K562 (cell line): Measurements from ENCODE around the gene TMEM234. TPM values are rescaled to one million over a fixed set of nuclear protein-coding genes. Genes with fewer than 3 reads are reported as not detected.
A peak's percentile ranks its signal among the peaks of the same experiment; 100 is the strongest.

ENCODE experiments used
- CHD2 ChIP-seq: IDR thresholded peaks from 2 replicates; pipeline ENCODE4 v1.6.1; 2011; ENCODE audit warnings: low read depth, low read length
- LCOR ChIP-seq: sonication (generic); formaldehyde crosslinking; IDR thresholded peaks from 2 replicates; pipeline ENCODE4 v1.8.0; 2022; ENCODE audit warnings: mild to moderate bottlenecking, missing genetic modification reagents
- NFXL1 ChIP-seq: fragments of 450-650 bp; formaldehyde crosslinking; IDR thresholded peaks from 2 replicates; pipeline ENCODE4 v1.4.0; 2021; ENCODE audit warnings: mild to moderate bottlenecking
- NFYB ChIP-seq: IDR thresholded peaks from 2 replicates; pipeline ENCODE4 v1.6.1; 2011; ENCODE audit warnings: mild to moderate bottlenecking, moderate library complexity; ENCODE audit not compliant: insufficient read length; ENCODE audit errors: extremely low read depth
- NR0B1 ChIP-seq: fragments of 450-650 bp; IDR thresholded peaks from one replicate; pipeline ENCODE4 v1.6.1; 2018; ENCODE audit warnings: mild to moderate bottlenecking, moderate library complexity; ENCODE audit not compliant: partially characterized antibody
- NRF1 ChIP-seq, 2 experiments: fragments of 450-650 bp; IDR thresholded peaks in 1 of 2; conservative IDR thresholded peaks in 1 of 2; 2 replicates each; pipeline ENCODE4 v1.6.1; 2014; ENCODE audit warnings: mild to moderate bottlenecking in 2 of 2
- PHTF2 ChIP-seq: fragments of 250-450 bp; sonication (Bioruptor Pico); IDR thresholded peaks from 2 replicates; pipeline ENCODE4 v1.5.0; 2021; ENCODE audit warnings: mild to moderate bottlenecking
- RCOR1 ChIP-seq, 2 experiments: IDR thresholded peaks; 2 replicates each; pipeline ENCODE4 v1.6.1; 2012; ENCODE audit warnings: low read depth in 2 of 2, low read length in 2 of 2, borderline replicate concordance in 1 of 2, improper control_type of control experiment in 1 of 2
- SAP30 ChIP-seq: fragments of 200-600 bp; sonication (generic); IDR thresholded peaks from 2 replicates; pipeline ENCODE4 v1.6.1; 2012; ENCODE audit warnings: borderline replicate concordance, low read depth, mild to moderate bottlenecking, moderate library complexity, low read length, control low read depth, inconsistent platforms; ENCODE audit not compliant: insufficient read depth, poor library complexity, severe bottlenecking
- TFAP4 ChIP-seq: sonication (generic); formaldehyde crosslinking; IDR thresholded peaks from 2 replicates; pipeline ENCODE4 v1.8.0; 2022; ENCODE audit warnings: missing genetic modification reagents, mild to moderate bottlenecking, moderate library complexity, borderline replicate concordance
- ZNF75A ChIP-seq: fragments of 450-650 bp; formaldehyde crosslinking; IDR thresholded peaks from 2 replicates; pipeline ENCODE4 v1.4.0; 2020; ENCODE audit warnings: mild to moderate bottlenecking
- polyA plus RNA-seq, 8 experiments: library from polyadenylated mRNA; depleted of rRNA in 4 of 8; stranded (reverse) in 5 of 8; unstranded in 3 of 8; fragments of >200 nt; fragmentation: Nextera tagmentation in 2 of 8; fragmentation: Illumina TruSeq in 1 of 8; extraction: Ambion mirVana in 2 of 8; extraction: Trizol in 1 of 8; gene quantifications; 2 replicates each; pipeline versions ENCODE4 v1.2.1 to v1.2.3, GENCODE V29; 2011 to 2014; ENCODE audit warnings: inconsistent platforms in 1 of 8, missing spikeins in 1 of 8
- total RNA-seq, 7 experiments: library from RNA; depleted of rRNA in 6 of 7; stranded (reverse); fragments of >200 nt in 6 of 7; fragmentation: Illumina TruSeq in 2 of 7; extraction: Trizol in 2 of 7; gene quantifications; 2 replicates each; pipeline versions ENCODE4 v1.2.1 to v1.2.3, GENCODE V29; 2011 to 2021; ENCODE audit warnings: low replicate concordance in 1 of 7
- TF ChIP-seq, protein P1 (sequence below): IDR thresholded peaks from 2 replicates; pipeline ENCODE4 v1.6.1; 2012; ENCODE audit warnings: low read depth, low read length, improper control_type of control experiment, borderline replicate concordance
- TF ChIP-seq, protein P2 (sequence below), 2 experiments: fragments of 450-650 bp; conservative IDR thresholded peaks; 2 replicates each; pipeline ENCODE4 v1.6.1; 2017; ENCODE audit warnings: mild to moderate bottlenecking in 2 of 2, moderate library complexity in 2 of 2
- TF ChIP-seq, protein P3 (sequence below), 2 experiments: fragments of 450-650 bp in 1 of 2; sonication (generic) in 1 of 2; formaldehyde crosslinking in 1 of 2; IDR thresholded peaks in 1 of 2; conservative IDR thresholded peaks in 1 of 2; 2 replicates each; pipeline versions ENCODE4 v1.6.1 to v1.8.1; 2016 to 2023; ENCODE audit warnings: mild to moderate bottlenecking in 2 of 2, moderate library complexity in 2 of 2, inconsistent platforms in 1 of 2, missing genetic modification reagents in 1 of 2
- TF ChIP-seq, protein P4 (sequence below): sonication (generic); formaldehyde crosslinking; IDR thresholded peaks from 2 replicates; pipeline ENCODE4 v1.9.0; 2022; ENCODE audit warnings: mild to moderate bottlenecking, missing genetic modification reagents
- TF ChIP-seq, protein P5 (sequence below): sonication (generic); formaldehyde crosslinking; IDR thresholded peaks from 2 replicates; pipeline ENCODE4 v1.8.1; 2023; ENCODE audit warnings: mild to moderate bottlenecking, missing genetic modification reagents

The TMEM234 gene
- total and polyA plus RNA-seq, 9 of the 15 experiments (the other 6 are each of a cell fraction or from before 2014, with no cell fraction given): 5.0 to 12.9 (median 7.6) TPM

GRCh38 chr1:32179443-32180185 lies 42.5 kb downstream of the TMEM234 start, which contains the start of gene TXLNA (continued):
- peak; percentile 83 for TF ChIP-seq NFYB
- TF ChIP-seq, protein P1, sequence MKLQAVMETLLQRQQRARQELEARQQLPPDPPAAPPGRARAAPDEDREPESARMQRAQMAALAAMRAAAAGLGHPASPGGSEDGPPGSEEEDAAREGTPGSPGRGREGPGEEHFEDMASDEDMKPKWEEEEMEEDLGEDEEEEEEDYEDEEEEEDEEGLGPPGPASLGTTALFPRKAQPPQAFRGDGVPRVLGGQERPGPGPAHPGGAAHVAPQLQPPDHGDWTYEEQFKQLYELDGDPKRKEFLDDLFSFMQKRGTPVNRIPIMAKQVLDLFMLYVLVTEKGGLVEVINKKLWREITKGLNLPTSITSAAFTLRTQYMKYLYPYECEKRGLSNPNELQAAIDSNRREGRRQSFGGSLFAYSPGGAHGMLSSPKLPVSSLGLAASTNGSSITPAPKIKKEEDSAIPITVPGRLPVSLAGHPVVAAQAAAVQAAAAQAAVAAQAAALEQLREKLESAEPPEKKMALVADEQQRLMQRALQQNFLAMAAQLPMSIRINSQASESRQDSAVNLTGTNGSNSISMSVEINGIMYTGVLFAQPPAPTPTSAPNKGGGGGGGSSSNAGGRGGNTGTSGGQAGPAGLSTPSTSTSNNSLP: no peak
- TF ChIP-seq NR0B1: no peak
- peak; percentile 91 for TF ChIP-seq TFAP4
- TF ChIP-seq, protein P2, sequence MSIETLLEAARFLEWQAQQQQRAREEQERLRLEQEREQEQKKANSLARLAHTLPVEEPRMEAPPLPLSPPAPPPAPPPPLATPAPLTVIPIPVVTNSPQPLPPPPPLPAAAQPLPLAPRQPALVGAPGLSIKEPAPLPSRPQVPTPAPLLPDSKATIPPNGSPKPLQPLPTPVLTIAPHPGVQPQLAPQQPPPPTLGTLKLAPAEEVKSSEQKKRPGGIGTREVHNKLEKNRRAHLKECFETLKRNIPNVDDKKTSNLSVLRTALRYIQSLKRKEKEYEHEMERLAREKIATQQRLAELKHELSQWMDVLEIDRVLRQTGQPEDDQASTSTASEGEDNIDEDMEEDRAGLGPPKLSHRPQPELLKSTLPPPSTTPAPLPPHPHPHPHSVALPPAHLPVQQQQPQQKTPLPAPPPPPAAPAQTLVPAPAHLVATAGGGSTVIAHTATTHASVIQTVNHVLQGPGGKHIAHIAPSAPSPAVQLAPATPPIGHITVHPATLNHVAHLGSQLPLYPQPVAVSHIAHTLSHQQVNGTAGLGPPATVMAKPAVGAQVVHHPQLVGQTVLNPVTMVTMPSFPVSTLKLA (conservative IDR thresholded peaks at IDR 0.05): peak; percentile 95 to 98
- peak; percentile 90 for TF ChIP-seq SAP30
- TF ChIP-seq, protein P3, sequence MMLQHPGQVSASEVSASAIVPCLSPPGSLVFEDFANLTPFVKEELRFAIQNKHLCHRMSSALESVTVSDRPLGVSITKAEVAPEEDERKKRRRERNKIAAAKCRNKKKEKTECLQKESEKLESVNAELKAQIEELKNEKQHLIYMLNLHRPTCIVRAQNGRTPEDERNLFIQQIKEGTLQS (IDR thresholded peaks at IDR 0.05): no peak
- TF ChIP-seq, protein P3 (CRISPR knock-in tag; conservative IDR thresholded peaks at IDR 0.05): 0 out of 2 replicates have a peak, but pooled peaks have one; percentile 78
- TF ChIP-seq ZNF75A (CRISPR knock-in tag): 0 out of 2 replicates have a peak, but pooled peaks have one; percentile 6
- TF ChIP-seq RCOR1 (IDR thresholded peaks at IDR 0.05; ENCODE audit: borderline replicate concordance in 1 of 2, low read depth in 2 of 2, low read length in 2 of 2): no peak
- TF ChIP-seq CHD2: peak; percentile 60
- TF ChIP-seq, protein P4, sequence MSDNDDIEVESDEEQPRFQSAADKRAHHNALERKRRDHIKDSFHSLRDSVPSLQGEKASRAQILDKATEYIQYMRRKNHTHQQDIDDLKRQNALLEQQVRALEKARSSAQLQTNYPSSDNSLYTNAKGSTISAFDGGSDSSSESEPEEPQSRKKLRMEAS (CRISPR knock-in tag): peak; percentile 89; the same call in 1 of the 2 replicates
- TF ChIP-seq LCOR: peak; percentile 89
- TF ChIP-seq NRF1 (conservative IDR thresholded peaks at IDR 0.05 in 1 of 2, IDR thresholded peaks at IDR 0.05 in 1 of 2): peak; percentile 95 to 96
- TF ChIP-seq NFXL1 (CRISPR knock-in tag): peak; percentile 83; the same call in 1 of the 2 replicates
- 0 out of 2 replicates have a peak, but pooled peaks have one; percentile 56 for TF ChIP-seq PHTF2
- TF ChIP-seq, protein P5, sequence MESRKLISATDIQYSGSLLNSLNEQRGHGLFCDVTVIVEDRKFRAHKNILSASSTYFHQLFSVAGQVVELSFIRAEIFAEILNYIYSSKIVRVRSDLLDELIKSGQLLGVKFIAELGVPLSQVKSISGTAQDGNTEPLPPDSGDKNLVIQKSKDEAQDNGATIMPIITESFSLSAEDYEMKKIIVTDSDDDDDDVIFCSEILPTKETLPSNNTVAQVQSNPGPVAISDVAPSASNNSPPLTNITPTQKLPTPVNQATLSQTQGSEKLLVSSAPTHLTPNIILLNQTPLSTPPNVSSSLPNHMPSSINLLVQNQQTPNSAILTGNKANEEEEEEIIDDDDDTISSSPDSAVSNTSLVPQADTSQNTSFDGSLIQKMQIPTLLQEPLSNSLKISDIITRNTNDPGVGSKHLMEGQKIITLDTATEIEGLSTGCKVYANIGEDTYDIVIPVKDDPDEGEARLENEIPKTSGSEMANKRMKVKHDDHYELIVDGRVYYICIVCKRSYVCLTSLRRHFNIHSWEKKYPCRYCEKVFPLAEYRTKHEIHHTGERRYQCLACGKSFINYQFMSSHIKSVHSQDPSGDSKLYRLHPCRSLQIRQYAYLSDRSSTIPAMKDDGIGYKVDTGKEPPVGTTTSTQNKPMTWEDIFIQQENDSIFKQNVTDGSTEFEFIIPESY (CRISPR knock-in tag): peak; percentile 68
